NCI-H1436 treated with DMSO at 0.1 percent for 48 hours (cell line): Measurements from ENCODE around the gene ZNF560.

ENCODE experiments used
- DNase-seq: peaks from one replicate; lab custom pipeline; 2025; lab: John Stamatoyannopoulos, UW

The ZNF560 gene

DNA sequence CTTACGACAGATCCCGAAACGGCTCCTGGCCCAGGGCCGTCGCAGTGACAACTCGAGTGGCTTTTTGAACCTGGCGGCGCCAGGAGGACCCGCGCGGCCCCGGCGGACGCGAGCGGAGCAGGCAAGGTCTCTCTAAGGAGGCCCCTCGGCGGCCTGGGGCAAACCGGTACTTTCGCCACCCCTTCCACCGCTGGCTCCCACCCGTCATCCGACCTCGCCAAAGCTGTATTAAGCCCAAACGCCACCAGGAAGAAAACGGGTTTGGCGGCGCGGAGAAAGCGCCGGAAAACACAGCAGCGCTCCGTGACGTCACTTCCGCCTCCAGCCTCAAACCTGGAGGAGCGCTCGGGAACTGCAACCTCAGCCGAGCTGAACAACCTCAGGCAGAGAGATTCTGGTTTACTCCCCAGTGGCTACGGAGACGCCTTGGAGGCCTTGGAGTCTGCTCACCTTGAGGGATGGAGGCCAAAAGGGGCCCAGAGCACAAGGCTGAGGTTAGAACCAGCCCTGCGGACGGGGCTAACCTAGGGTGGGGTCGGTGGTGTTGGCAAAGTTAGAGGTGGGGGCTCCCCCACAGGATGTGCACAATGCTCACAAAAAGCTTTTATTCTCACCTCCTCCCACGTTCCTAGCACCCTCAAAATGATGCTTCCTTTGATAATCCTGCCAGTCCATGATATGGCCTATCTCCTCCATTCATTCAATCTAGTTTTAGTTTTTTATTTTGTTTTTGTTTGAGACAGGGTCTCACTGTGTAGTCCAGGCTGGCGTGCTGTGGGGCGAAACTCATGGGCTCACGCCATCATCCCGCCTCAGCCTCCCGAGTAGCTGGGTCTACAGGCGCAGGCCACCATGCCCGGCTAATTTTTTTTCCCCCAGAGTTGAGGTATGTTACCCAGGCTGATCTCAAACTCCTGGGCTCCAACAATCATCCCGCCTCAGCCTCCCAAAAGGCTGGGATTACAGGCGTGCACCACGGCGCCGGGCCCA lies 62.8 kb downstream of the ZNF560 start, which contains the start of gene ZNF266:
TSS of gene ZNF266 (minus strand) at position 295 of the 990 bp plus-strand sequence. CDS start 15,484 bp downstream, outside the sequence.
- peak; percentile 38 for DNase-seq

DNA sequence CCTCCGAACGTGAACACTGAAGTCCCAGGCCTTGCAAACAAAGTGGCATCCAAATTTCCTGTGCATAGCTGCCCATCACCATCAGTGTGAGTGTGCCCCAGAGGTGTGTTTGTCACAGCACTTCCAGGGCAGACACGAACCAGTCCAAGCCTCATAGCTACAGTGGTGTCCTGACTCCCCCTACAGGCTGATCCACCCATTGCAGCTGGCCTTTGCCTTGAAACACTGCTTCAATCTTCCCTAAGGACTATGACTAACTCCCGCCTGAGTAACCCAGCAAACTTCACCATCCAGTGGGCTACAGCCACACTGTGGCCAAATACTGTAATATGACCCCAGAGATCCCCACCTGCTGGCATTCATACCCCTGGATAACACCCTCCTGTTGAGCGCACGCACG lies 66.9 kb downstream of the ZNF560 start:
- DNase-seq = no peak

DNA sequence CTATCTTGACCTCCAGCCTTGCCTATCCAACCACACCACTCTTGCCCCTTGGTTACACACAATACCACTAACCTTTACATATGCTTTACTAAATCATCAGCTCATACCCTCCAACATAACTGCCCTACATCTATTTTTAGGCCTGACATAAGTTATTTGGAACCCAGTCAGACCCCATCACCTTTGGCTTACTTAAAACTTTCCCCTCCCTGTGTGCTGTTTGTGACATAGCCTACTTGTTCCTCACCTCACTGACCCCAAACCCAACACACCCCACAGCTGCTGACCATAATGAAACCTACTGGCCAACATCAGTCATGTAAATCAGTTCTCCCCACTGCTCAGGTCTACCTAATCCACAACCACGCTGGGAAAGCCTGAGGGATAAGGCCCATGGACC lies 68.0 kb downstream of the ZNF560 start:
- DNase-seq = no peak

DNA sequence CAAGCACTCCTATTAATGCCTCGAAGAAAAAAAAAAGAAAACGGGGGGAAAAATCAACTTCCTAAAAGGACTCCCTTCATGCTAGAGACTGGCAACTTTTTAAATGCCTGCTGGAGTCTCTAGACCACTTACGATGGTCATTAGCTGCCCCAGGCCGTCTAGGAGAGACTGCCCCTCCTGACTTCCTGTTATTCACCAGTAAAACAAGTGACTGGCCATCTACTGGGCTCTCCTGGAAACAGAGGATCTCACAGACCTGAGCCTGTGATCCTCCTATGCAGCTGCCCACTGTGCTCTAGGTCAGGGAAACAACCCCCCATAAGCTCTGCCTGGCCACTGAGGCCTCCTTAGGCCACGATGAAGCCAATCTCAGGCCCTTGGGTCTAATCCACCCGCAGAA lies 70.5 kb downstream of the ZNF560 start:
- DNase-seq = no peak
